GM18517 (cell line): ENCODE measurements around the gene TLL2.

Source experiments
- ATAC-seq: cut with Tn5 transposase; IDR thresholded peaks from one replicate; pipeline ENCODE4 v1.9.1; 2021; ENCODE audit warnings: mild to moderate bottlenecking, moderate library complexity; ENCODE audit not compliant: unreplicated experiment

The TLL2 gene

GRCh38 chr10:96509017-96509641, 4.6 kb downstream of the TLL2 start:
- ATAC-seq, result no peak

GRCh38 chr10:96507044-96507443, 6.7 kb downstream of the TLL2 start:
- no peak for ATAC-seq

DNA sequence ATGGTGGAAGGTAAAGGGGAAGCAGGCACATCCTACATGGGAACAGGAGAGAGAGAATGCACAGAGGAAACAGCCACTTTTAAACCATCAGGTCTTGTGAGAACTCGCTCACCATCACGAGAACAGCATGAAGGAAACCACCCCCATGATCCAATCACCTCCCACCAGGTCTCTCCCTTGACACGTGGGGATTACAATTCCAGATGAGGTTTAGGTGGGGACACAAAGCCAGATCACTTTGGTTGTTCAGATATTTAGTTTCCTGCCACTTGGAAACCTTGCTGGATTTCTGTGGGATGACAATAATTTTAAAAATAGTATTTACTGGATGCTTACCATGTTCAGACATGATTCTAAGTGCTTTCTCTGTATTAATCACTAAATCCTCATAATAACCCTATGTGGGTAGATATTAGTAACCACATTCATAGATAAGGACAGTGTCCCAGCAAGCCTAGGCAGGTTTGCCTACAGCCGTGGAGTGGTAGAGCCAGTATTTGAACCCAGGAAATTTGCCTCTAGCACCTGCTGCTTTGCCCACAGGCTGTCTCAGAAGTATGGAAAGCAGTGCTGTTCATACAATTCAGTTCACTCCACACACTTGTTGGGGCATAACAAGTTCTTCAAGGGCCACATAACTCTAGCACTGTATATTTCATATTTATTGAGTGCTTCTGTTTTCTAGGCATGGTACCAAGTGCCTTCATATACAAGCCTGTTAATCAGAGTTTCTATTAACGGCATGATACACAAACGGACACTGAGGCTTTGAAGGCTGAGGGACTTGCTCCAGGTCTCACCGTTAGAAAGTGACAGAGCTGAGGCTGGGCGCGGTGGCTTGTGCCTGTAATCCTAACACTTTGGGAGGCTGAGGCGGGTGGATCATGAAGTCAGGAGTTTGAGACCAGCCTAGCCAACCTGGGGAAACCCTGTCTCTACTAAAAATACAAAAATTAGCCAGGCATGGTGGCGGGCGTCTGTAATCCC, 8.3 kb downstream of the TLL2 start:
- no peak for ATAC-seq

GRCh38 chr10:96502561-96503282, 11.0 kb downstream of the TLL2 start:
- ATAC-seq, result no peak

- ATAC-seq, result no peak
Measured at GRCh38 chr10:96501985-96502384, 11.7 kb downstream of the TLL2 start.

DNA sequence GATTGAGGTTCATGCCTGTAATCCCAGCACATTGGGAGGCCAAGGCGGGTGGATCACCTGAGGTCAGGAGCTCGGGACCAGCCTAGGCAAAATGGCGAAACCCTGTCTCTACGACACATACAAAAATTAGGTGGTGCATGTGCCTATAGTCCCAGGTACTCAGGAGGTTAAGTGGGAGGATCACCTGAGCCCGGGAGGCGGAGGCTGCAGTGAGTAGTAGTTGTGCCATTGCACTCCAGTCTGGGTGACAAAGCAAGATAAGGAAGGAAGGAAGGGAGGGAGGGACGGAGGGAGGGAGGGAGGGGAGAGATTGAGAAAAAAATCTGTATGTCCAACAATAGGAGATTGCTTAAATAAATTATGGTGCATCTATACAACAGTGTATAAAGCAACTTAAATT, 13.2 kb downstream of the TLL2 start:
- ATAC-seq, result no peak

DNA sequence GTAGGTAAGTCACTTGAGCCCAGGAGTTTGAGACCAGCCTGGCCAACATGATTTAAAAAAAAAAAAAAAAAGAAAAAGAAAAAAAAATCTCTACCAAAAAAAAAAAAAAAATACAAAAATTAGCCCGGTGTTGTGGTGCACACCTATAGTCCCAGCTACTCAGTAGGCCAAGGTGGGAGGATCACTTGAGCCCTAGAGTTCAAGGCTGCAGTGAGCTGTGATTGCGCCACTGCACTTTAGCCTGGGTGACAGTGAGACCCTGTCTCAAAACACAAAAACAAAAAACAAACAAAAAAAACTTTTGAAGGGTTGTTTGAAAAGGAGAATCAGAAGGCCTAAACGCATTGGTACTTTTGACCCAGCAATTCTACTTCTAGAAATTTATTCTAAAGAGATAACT, 13.7 kb downstream of the TLL2 start:
- ATAC-seq, result no peak

GRCh38 chr10:96497391-96497790, 16.3 kb downstream of the TLL2 start:
- no peak for ATAC-seq

- no peak for ATAC-seq
Measured at GRCh38 chr10:96496281-96496925, 17.3 kb downstream of the TLL2 start.

- ATAC-seq, result no peak
Measured at GRCh38 chr10:96495544-96495943, 18.2 kb downstream of the TLL2 start.

DNA sequence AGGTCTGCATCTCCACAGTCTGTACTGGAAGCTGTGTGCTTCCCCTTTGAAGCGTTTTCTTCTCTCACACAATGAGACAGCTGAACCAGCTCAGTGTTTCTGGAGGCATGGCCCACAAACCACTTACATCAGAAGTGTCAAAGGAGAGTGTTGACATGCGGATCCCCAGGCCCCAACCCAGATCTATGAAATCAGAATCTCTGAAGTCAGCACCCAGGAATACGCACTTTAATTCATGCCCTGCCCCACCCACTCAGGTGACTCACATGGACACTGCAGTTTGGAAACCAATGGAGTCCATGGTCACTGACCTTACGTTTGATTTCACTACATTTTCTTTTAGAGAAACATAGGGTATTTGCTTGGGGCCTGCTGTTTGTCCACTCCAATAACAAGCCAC, 19.0 kb downstream of the TLL2 start:
- no peak for ATAC-seq

DNA sequence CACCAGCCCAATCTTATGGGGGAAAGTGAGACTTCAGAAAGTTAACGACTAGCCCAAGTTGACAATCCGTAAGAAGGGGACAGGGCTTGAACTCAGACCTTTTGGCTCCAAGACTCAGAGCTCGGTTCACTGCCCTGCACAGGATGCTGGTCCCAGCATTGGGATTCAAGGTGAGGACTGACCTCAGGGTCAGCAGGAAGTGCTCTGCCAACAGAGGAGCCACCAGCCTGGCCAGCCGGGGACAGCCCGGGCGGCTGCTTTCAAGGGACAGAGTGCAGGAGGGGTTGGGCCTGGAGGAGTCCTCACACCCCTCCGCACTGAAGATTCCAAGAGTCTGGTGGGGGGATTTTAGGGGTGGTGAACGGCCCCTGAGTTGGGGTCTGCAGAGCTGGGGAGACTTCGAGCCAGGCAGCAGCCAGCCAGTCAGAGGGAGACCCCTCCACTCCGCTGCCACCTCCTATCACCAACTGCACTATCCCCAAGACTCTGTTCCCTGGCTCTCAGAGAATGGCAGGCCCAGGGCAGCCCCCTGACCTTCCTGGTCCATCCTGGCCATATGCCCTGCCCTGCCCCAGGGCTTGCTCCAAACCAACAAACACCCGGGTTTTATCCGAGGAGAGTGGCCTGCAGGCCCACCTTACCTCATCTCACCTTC, 19.7 kb downstream of the TLL2 start:
- ATAC-seq, result no peak

DNA sequence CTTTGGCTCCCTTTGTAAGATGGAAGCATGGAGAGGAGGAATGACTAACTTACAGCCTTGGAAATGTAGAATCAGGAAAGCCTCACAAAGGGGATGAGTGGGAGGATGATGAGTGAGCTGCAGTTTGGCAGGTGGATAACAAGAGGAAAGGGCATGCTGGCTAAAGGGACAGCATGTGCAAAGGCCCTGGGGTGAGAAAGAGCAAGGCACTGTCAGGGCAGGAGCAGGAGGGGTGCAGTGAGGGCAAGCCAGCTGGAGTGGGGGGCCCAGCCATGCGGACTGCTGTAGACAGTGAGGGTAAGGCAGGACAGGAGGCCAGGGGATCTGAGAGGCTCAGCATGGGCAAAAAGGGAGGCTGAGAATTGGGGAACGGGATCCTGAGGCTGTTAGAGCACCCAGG, 20.5 kb downstream of the TLL2 start:
- no peak for ATAC-seq

GRCh38 chr10:96491303-96491702, 22.4 kb downstream of the TLL2 start:
- no peak for ATAC-seq

DNA sequence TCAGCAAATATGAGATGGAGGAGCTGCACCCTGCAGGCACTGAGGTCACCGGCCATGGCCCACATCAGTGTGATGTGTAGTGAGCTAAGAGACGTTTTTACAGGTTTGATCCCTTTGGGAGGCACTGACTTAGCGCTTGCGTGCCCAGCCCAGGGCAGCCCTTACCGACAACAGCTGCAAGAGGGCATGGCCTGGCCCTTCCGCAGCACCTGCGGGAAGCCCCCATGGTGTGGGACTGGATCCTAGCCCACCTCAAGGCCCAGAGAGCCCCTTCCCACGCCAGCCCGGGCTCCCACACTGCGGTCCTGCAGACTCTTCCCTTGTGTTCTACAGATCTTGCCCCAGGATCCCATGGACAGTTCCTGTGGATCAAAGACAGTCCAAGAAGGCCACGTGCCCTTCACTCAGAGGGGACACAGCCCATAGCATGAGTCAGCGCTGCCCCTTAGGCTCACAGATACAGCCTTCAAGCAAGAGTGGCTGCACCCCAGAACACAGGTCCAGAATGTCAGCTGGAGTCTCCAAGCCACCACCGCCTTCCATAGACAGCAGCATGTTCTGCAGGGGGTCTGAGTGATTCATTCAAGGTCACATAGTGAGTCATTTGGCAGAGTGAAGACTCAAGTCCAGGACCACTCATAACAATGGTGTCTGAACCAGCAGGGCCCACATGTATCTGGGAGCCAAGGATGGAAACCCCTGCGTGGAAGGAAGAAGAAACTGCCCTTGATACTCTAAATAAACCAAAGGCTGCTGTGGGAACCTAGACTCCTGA, 25.4 kb downstream of the TLL2 start:
- no peak for ATAC-seq

GRCh38 chr10:96482815-96483588, 30.7 kb downstream of the TLL2 start:
- no peak for ATAC-seq

DNA sequence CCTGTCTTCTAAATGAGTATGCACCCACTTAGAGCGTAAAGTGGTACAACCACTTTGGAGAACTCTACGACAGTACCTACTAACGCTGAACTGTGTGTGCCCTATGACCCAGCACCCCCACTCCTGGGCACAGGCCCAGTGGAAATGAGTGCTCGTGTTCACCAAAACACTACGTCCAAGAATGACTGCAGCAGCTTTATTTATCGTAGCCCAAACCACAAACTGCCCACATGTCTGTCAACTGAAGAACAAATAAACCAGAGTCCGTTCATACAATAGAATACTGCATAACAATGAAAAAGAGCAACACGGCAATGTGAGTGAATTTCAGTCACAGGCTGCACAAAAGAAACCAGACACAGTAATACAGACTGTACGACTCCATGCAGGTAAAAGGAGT, 35.4 kb downstream of the TLL2 start:
- no peak for ATAC-seq

DNA sequence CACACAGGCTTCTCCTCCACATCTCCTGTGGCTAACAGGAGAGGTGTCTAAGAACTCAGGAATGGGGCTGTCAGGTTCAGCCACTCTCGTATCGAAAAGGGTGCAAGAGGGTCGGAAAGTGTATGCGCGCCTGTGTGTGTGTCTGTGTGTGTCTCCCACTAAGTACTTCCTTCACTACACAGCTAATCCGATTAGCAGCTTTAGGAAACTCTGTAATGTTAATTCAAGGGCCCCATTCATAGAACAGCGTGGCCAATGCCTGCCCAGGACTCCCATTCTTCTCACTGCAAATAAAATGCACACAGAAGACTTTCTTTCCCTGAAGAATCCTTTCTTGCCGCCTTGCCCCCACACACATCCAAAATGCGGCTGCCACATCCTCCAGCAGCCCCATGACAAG, 39.9 kb downstream of the TLL2 start:
- no peak for ATAC-seq

GRCh38 chr10:96470116-96470743, 43.5 kb downstream of the TLL2 start:
- ATAC-seq, result no peak
